ENCODE data around the gene FHDC1. TPM values are rescaled to one million over a fixed set of nuclear protein-coding genes. Genes with fewer than 3 reads are reported as not detected.

FHDC1 gene, protein sequence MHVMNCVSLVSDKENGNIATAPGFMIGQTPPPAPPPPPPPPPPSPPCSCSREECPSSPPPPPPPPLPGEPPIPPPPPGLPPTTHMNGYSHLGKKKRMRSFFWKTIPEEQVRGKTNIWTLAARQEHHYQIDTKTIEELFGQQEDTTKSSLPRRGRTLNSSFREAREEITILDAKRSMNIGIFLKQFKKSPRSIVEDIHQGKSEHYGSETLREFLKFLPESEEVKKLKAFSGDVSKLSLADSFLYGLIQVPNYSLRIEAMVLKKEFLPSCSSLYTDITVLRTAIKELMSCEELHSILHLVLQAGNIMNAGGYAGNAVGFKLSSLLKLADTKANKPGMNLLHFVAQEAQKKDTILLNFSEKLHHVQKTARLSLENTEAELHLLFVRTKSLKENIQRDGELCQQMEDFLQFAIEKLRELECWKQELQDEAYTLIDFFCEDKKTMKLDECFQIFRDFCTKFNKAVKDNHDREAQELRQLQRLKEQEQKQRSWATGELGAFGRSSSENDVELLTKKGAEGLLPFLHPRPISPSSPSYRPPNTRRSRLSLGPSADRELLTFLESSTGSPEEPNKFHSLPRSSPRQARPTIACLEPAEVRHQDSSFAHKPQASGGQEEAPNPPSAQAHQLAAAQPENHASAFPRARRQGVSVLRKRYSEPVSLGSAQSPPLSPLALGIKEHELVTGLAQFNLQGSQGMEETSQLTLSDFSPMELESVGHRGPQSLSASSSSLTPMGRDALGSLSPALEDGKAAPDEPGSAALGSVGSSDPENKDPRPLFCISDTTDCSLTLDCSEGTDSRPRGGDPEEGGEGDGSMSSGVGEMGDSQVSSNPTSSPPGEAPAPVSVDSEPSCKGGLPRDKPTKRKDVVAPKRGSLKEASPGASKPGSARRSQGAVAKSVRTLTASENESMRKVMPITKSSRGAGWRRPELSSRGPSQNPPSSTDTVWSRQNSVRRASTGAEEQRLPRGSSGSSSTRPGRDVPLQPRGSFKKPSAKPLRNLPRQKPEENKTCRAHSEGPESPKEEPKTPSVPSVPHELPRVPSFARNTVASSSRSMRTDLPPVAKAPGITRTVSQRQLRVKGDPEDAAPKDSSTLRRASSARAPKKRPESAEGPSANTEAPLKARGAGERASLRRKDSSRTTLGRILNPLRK
- 0.18 and 0.25 TPM in 2 replicates for total RNA-seq
- 0.04 TPM in 1 of 2 replicates, not detected in the other for polyA plus RNA-seq

DNA sequence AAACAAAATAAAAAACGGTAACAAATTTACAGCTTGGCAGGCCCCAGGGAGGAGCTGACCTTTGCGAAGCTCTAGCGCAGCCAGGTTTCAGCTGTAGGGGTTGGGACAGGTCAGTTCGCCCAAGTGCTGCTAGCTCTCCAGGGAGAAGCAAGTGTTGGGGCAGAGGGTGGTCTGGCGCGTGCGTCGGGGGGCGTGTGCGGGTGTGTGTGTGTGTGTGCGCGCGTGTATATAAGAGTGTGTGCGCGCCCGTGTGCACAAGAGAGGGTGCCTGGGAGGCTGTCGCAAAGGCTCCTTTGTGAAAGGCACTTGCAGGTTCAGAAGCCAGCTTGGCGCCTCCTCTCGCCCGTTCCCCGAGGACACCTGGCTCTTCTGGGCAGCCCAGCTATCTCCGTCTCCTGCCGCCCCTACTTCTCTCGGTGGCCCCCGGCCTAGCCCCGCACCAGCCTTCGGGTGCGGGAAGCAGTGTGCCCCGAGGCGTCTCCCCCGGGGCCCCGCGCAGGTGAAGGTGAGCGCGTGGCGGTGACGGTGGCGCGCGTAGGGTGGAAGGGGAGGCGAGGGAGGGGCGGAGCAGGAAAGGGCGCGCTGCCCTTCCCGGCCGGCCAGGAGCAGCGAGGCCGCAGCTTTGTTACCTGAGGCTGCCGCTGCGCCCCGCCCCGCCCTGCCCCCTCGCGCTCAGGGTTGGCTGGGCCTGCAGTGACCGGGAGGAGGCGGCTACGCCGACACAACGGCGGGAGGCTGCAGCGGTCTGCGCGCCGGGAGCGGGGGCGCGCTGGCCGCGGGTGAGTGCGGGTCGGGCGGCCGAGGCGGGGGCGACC lies at the start of gene FHDC1:
Gene FHDC1, plus strand, starts transcription at position 693 of the 815 bp plus-strand sequence. CDS start 6,735 bp downstream, outside the sequence.
- TF ChIP-seq, protein P1, sequence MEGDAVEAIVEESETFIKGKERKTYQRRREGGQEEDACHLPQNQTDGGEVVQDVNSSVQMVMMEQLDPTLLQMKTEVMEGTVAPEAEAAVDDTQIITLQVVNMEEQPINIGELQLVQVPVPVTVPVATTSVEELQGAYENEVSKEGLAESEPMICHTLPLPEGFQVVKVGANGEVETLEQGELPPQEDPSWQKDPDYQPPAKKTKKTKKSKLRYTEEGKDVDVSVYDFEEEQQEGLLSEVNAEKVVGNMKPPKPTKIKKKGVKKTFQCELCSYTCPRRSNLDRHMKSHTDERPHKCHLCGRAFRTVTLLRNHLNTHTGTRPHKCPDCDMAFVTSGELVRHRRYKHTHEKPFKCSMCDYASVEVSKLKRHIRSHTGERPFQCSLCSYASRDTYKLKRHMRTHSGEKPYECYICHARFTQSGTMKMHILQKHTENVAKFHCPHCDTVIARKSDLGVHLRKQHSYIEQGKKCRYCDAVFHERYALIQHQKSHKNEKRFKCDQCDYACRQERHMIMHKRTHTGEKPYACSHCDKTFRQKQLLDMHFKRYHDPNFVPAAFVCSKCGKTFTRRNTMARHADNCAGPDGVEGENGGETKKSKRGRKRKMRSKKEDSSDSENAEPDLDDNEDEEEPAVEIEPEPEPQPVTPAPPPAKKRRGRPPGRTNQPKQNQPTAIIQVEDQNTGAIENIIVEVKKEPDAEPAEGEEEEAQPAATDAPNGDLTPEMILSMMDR (IDR thresholded peaks at IDR 0.05; ENCODE audit: low read depth, low read length): no peak
- H3K4me1 ChIP-seq (ENCODE audit: low read depth): peaks cover 2% of the 10 kb centered on the region
- no peak within 1 kb of the TSS for H3K27ac ChIP-seq
- H3K27me3 ChIP-seq: peaks cover 85% of the 10 kb centered on the region
- DNase-seq (ENCODE audit: low read depth in 1 of 2, low spot score in 1 of 2): peak in 1 of 2 donors; percentile 69
- H3K9me3 ChIP-seq (ENCODE audit: low read depth): no peaks in the 10 kb centered on the region
- H3K36me3 ChIP-seq: no peaks in the 10 kb centered on the region
- peak within 1 kb of the TSS; percentile 69 for H3K4me3 ChIP-seq

DNA sequence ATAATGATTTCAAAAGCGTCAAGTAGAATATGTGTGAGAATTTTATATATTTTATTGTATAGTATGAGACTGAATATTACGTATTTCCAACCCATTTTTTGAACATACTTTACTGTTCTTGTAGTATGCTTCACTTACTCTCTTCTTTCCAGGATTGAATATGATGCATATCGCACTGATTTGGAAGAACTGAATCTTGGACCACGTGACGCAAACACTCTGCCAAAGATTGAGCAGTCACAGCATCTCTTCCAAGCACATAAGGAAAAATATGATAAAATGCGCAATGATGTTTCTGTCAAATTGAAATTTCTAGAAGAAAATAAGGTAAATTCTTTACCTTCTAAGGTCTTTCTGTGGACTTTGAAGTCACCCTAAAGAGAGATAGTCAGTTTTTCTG lies 48.1 kb upstream of the FHDC1 start:
- H3K9me3 ChIP-seq (ENCODE audit: low read depth): no peaks in the 10 kb centered on the region
- DNase-seq (ENCODE audit: low read depth in 1 of 2, low spot score in 1 of 2): no peak
- H3K36me3 ChIP-seq: peaks cover 7% of the 10 kb centered on the region
- H3K4me3 ChIP-seq: no peak overlapping the region
- no peak overlapping the region for H3K27ac ChIP-seq
- TF ChIP-seq, protein P1 (IDR thresholded peaks at IDR 0.05; ENCODE audit: low read depth, low read length): no peak
- H3K27me3 ChIP-seq: no peaks in the 10 kb centered on the region
- no peaks in the 10 kb centered on the region for H3K4me1 ChIP-seq (ENCODE audit: low read depth)

DNA sequence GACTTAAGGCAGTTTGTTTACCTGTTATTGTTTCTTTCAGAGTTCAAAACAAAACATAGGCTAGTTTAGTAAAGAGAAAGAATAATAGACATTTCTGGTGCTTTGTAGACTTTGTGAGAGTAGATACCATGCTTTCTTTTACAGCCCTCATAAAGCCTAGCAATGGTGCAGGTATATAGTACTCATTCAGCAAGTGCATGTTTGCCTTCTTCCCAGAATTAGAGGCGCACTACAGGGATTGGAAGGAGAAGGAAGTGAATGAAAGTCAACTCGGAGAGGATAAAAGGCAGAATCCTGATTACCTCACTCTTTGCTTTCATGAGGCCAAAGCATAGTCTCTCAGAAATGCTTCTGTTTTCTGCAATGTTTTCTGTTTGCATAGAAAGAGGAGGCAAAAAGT lies 43.1 kb upstream of the FHDC1 start:
- no peaks in the 10 kb centered on the region for H3K9me3 ChIP-seq (ENCODE audit: low read depth)
- no peak overlapping the region for H3K27ac ChIP-seq
- no peaks in the 10 kb centered on the region for H3K4me1 ChIP-seq (ENCODE audit: low read depth)
- TF ChIP-seq, protein P1 (IDR thresholded peaks at IDR 0.05; ENCODE audit: low read depth, low read length): no peak
- H3K4me3 ChIP-seq: no peak overlapping the region
- H3K36me3 ChIP-seq: peaks cover 6% of the 10 kb centered on the region
- no peak for DNase-seq (ENCODE audit: low read depth in 1 of 2, low spot score in 1 of 2)
- no peaks in the 10 kb centered on the region for H3K27me3 ChIP-seq

DNA sequence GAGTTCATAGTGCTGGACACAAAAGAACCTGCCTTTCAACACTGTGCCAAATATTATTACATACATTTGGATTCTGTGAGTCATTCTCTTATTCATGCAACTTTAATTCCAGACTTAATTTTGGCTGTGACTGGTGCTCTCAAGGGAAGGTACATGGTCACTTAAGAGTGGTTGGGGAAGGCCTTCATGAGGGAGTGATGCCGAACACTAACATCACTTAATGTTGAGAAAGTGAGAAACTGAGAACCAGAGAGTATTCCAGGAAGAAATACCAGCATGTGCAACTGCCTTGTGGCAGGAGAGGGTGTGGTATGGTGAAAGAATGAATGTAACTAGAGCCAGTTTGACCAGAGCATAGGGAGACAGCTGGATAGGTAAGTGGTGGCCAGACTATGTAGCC lies 41.5 kb upstream of the FHDC1 start:
- peak in 1 of 2 donors; percentile 44 for DNase-seq (ENCODE audit: low read depth in 1 of 2, low spot score in 1 of 2)
- H3K4me1 ChIP-seq (ENCODE audit: low read depth): no peaks in the 10 kb centered on the region
- no peaks in the 10 kb centered on the region for H3K9me3 ChIP-seq (ENCODE audit: low read depth)
- no peaks in the 10 kb centered on the region for H3K27me3 ChIP-seq
- TF ChIP-seq, protein P1 (IDR thresholded peaks at IDR 0.05; ENCODE audit: low read depth, low read length): no peak
- no peak overlapping the region for H3K4me3 ChIP-seq
- H3K27ac ChIP-seq: no peak overlapping the region
- no peaks in the 10 kb centered on the region for H3K36me3 ChIP-seq
